Stimulated activated CD4-positive, alpha-beta T cell treated with anti-CD3 and anti-CD28 coated beads, Interleukin-12 subunit alpha, Interleukin-12 subunit beta, amount 100 ng/mL, for 24 hours (primary cell): Measurements from ENCODE around the gene ADH1B.
"Not testable (repeated sequence)": the region's sequence is repeated elsewhere in the genome, so short reads cannot be mapped to it uniquely, and the experiment has no call there.

ENCODE experiments used
- DNase-seq, 2 experiments: peaks; one replicate each; pipeline ENCODE4 v3.0.0-alpha.2; 2020; ENCODE audit warnings: low read depth in 2 of 2

The ADH1B gene

GRCh38 chr4:99324361-99324760 lies 3.2 kb upstream of the ADH1B start:
- no peak for DNase-seq

GRCh38 chr4:99323756-99324155 lies 2.6 kb upstream of the ADH1B start:
- DNase-seq = no peak

GRCh38 chr4:99317811-99318210 lies 3.4 kb downstream of the ADH1B start:
- DNase-seq = not testable (repeated sequence)

- no peak for DNase-seq
Measured at GRCh38 chr4:99317354-99317753, 3.8 kb downstream of the ADH1B start.

- no peak for DNase-seq
Measured at GRCh38 chr4:99315839-99316238, 5.4 kb downstream of the ADH1B start.

GRCh38 chr4:99314211-99314610 lies 7.0 kb downstream of the ADH1B start:
- no peak for DNase-seq

GRCh38 chr4:99310389-99310788 lies 10.8 kb downstream of the ADH1B start:
- no peak for DNase-seq

- no peak for DNase-seq
Measured at GRCh38 chr4:99305638-99306400, 15.4 kb downstream of the ADH1B start.

- DNase-seq = no peak
Measured at GRCh38 chr4:99301376-99302164, 19.6 kb downstream of the ADH1B start.

- no peak for DNase-seq
Measured at GRCh38 chr4:99300934-99301333, 20.3 kb downstream of the ADH1B start.

GRCh38 chr4:99293357-99293756 lies 27.8 kb downstream of the ADH1B start:
- no peak for DNase-seq

- no peak for DNase-seq
Measured at GRCh38 chr4:99290848-99291786, 30.1 kb downstream of the ADH1B start, which contains the start of gene ADH1A. TSS of gene ADH1A (minus strand) at chr4:99290985. CDS start at chr4:99290914, 71 bp downstream.

GRCh38 chr4:99285387-99285786 lies 35.8 kb downstream of the ADH1B start:
- no peak for DNase-seq

- no peak for DNase-seq
Measured at GRCh38 chr4:99282731-99283130, 38.5 kb downstream of the ADH1B start.

- no peak for DNase-seq
Measured at GRCh38 chr4:99281261-99281660, 39.9 kb downstream of the ADH1B start.

- DNase-seq = no peak
Measured at GRCh38 chr4:99276417-99276816, 44.8 kb downstream of the ADH1B start.

GRCh38 chr4:99275885-99276284 lies 45.3 kb downstream of the ADH1B start:
- DNase-seq = no peak

GRCh38 chr4:99275050-99275449 lies 46.2 kb downstream of the ADH1B start:
- DNase-seq = no peak

- DNase-seq = no peak
Measured at GRCh38 chr4:99273704-99274103, 47.5 kb downstream of the ADH1B start.

GRCh38 chr4:99264927-99265326 lies 56.3 kb downstream of the ADH1B start:
- no peak for DNase-seq
